NCI-H146 treated with DMSO at 0.1 percent for 48 hours (cell line): ENCODE data around the gene PROK2.

Experiments
- DNase-seq: peaks from one replicate; lab custom pipeline; 2025; ENCODE audit not compliant: unreplicated experiment; lab: John Stamatoyannopoulos, UW

PROK2 gene

GRCh38 chr3:71787851-71788405 lies 3.0 kb upstream of the PROK2 start:
- DNase-seq, result no peak

GRCh38 chr3:71786551-71786950 lies 1.6 kb upstream of the PROK2 start:
- DNase-seq, result no peak

GRCh38 chr3:71786217-71786549 lies 1.2 kb upstream of the PROK2 start:
- DNase-seq, result no peak

- no peak for DNase-seq
Observed at GRCh38 chr3:71785532-71786216, 726 bp upstream of the PROK2 start.

- no peak for DNase-seq
Observed at GRCh38 chr3:71784201-71784913, 591 bp downstream of the PROK2 start.

GRCh38 chr3:71783152-71783551 lies 1.8 kb downstream of the PROK2 start:
- DNase-seq, result no peak

GRCh38 chr3:71780430-71780829 lies 4.5 kb downstream of the PROK2 start:
- DNase-seq, result no peak

- DNase-seq, result no peak
Observed at GRCh38 chr3:71779674-71780377, 5.1 kb downstream of the PROK2 start.

- DNase-seq, result no peak
Observed at GRCh38 chr3:71778353-71778752, 6.6 kb downstream of the PROK2 start.

GRCh38 chr3:71776538-71776937 lies 8.4 kb downstream of the PROK2 start:
- DNase-seq, result no peak

GRCh38 chr3:71771884-71772283 lies 13.1 kb downstream of the PROK2 start:
- DNase-seq, result no peak

- DNase-seq, result no peak
Observed at GRCh38 chr3:71771126-71771525, 13.8 kb downstream of the PROK2 start.

- no peak for DNase-seq
Observed at GRCh38 chr3:71763426-71763825, 21.5 kb downstream of the PROK2 start.

- DNase-seq, result no peak
Observed at GRCh38 chr3:71760140-71760539, 24.8 kb downstream of the PROK2 start.

- DNase-seq, result no peak
Observed at GRCh38 chr3:71759401-71759800, 25.5 kb downstream of the PROK2 start.

GRCh38 chr3:71758091-71758490 lies 26.9 kb downstream of the PROK2 start:
- DNase-seq, result no peak

GRCh38 chr3:71754610-71755253 lies 30.2 kb downstream of the PROK2 start:
- no peak for DNase-seq

- no peak for DNase-seq
Observed at GRCh38 chr3:71753701-71754609, 31.0 kb downstream of the PROK2 start, which contains the start of gene GPR27. GPR27 (plus strand) TSS chr3:71753855; CDS start chr3:71754050, 195 bp downstream.

- DNase-seq, result no peak
Observed at GRCh38 chr3:71752831-71753700, 31.9 kb downstream of the PROK2 start.
